NCI-H1048 (cell line): ENCODE measurements around the gene GPX7.

Experiments used
- DNase-seq: peaks from one replicate; lab custom pipeline; 2025; lab: John Stamatoyannopoulos, UW

Gene GPX7

DNA sequence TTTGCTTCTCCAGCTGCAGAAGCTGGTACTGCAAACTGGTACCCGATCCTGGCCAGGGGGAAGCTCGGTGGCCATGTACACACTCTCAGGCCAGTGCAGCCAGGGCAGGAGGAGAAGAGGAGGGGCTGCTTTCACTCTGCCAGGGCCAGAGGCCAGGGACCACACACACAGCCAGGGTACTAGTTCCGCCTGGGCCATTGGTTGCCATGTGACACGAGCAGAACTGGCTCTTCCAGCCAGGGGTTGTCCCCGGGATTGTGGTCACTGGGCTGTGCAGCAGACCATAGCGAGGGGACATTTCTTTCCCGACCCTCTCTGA, 27.1 kb downstream of the GPX7 start:
- DNase-seq: no peak

DNA sequence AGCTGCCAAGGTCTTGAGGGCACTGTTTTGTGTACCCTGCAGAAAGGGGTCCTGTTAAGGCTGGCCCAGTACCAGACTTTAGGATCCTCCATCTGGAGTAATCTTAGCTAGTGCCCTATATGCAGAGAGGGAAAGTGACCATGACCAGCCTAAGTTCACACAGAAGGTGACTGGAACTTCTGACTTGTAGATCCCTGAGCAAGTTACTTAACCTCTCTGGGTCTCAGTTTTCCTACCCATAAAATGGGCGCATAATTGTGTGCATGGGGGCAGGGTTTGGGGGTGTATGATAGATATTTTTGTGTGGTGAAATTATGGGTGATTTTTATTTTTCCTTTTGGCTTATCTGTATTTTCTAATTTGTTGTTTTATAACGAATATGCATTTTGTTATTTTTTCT, 27.5 kb downstream of the GPX7 start:
- DNase-seq: no peak

GRCh38 chr1:52631759-52632331, 29.7 kb downstream of the GPX7 start:
- DNase-seq: no peak

DNA sequence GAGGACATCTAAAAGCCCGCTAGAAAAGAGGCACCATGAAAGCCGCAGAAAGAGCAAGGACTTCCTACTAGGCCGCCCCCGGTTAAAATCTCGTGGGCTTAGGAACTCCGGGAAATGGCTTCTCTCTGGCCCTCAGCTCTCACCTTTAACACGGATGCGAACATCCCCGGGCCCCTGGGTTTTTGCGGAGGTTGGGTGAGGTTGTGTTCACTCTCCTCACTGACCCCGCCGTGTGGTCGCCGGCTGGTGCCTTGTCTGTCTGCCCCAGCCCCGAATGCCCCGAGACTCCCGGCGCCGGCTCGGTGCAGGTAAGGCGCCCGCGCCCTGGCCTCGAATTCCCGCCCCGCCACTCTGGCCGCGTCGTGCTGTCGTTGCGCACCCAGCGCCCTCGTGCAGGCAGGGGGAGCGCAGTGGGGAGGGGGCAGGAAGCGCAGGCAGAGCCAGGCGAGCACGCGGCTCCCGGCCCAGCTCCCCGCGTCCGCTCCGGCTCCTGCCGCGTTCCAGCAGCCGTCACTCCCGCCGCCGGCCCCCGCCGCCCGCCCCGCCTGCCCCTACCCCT, 30.6 kb downstream of the GPX7 start, which contains the start of gene SHISAL2A:
SHISAL2A (plus strand) TSS at position 437 of the 559 bp plus-strand sequence. CDS start 326 bp downstream, outside the sequence.
- no peak for DNase-seq

GRCh38 chr1:52633291-52633754, 31.2 kb downstream of the GPX7 start:
- DNase-seq: no peak

GRCh38 chr1:52634111-52634510, 31.9 kb downstream of the GPX7 start:
- no peak for DNase-seq

DNA sequence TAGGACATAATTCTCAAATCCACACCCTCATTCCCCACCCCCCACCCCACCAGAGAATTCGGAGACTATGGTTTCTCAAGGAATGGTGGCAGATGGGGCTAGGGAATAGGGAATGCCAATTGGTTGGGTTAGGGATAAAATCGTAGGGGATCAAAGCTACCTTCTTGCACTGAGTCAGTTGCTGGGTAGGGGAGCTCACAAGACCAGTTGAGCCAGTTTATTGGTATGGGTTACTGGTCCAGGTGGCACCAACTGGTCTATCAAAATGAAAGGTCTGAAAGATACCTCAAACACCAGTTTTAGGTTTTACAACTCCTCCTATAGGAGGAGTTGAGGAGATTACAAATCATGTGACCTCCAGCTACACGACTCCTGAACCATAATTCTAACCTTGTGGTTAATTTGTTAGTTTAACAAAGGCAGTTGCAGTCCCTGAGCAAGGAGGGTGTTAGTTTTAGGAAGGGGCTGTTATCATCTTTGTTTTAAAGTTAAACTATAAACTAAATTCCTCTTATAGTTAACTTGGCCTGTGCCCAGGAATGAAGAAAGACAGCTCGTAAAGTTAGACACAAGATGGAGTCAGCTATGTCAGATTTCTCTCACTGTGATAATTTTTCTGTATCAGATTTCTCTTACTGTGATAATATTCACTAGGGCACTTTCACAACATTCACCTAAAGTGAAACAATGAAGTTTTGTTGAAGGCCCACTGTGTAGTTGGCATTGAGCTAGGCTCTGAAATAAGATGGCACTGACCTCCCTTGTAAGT, 33.3 kb downstream of the GPX7 start:
- DNase-seq: no peak

- DNase-seq: no peak
Measured at GRCh38 chr1:52636721-52637695, 34.8 kb downstream of the GPX7 start.

GRCh38 chr1:52637946-52638345, 35.8 kb downstream of the GPX7 start:
- DNase-seq: no peak

- no peak for DNase-seq
Measured at GRCh38 chr1:52640697-52641096, 38.5 kb downstream of the GPX7 start.

- no peak for DNase-seq
Measured at GRCh38 chr1:52641307-52641706, 39.1 kb downstream of the GPX7 start.

GRCh38 chr1:52645261-52645660, 43.1 kb downstream of the GPX7 start:
- DNase-seq: no peak

- DNase-seq: no peak
Measured at GRCh38 chr1:52651904-52652303, 49.7 kb downstream of the GPX7 start.

GRCh38 chr1:52653207-52653849, 51.2 kb downstream of the GPX7 start:
- no peak for DNase-seq

- DNase-seq: no peak
Measured at GRCh38 chr1:52654063-52654462, 51.9 kb downstream of the GPX7 start.

GRCh38 chr1:52657702-52658101, 55.5 kb downstream of the GPX7 start:
- DNase-seq: no peak
